ENCODE measurements around the gene PTAR1.
A peak's percentile ranks its signal among the peaks of the same experiment; 100 is the strongest.

GRCh38 chr9:69672596-69673310, 87.1 kb downstream of the PTAR1 start:
- TF ChIP-seq CTCF (IDR thresholded peaks at IDR 0.05) (peak in 1 of 3 donors; percentile 83), POLR2A (IDR thresholded peaks at IDR 0.05) (no peak)

Measured in lower leg skin (tissue), 3 donors.